B cell (primary cell): ENCODE measurements around the gene GNG10.

Experiments
- EZH2 ChIP-seq: IDR thresholded peaks from 2 replicates; pipeline ENCODE4 v1.6.1; 2012; ENCODE audit warnings: borderline replicate concordance, low read depth, mild to moderate bottlenecking, moderate library complexity, low read length; ENCODE audit not compliant: insufficient read depth, poor library complexity, severe bottlenecking
- TF ChIP-seq, protein P1 (sequence below): fragments of 200-600 bp; IDR thresholded peaks from one replicate; pipeline ENCODE4 v1.8.0; 2022; ENCODE audit warnings: antibody characterized with exemption, mild to moderate bottlenecking

GRCh38 chr9:111634860-111635259, 26.5 kb upstream of the GNG10 start:
- TF ChIP-seq, protein P1, sequence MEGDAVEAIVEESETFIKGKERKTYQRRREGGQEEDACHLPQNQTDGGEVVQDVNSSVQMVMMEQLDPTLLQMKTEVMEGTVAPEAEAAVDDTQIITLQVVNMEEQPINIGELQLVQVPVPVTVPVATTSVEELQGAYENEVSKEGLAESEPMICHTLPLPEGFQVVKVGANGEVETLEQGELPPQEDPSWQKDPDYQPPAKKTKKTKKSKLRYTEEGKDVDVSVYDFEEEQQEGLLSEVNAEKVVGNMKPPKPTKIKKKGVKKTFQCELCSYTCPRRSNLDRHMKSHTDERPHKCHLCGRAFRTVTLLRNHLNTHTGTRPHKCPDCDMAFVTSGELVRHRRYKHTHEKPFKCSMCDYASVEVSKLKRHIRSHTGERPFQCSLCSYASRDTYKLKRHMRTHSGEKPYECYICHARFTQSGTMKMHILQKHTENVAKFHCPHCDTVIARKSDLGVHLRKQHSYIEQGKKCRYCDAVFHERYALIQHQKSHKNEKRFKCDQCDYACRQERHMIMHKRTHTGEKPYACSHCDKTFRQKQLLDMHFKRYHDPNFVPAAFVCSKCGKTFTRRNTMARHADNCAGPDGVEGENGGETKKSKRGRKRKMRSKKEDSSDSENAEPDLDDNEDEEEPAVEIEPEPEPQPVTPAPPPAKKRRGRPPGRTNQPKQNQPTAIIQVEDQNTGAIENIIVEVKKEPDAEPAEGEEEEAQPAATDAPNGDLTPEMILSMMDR = no peak
- no peak for TF ChIP-seq EZH2
